SK-N-SH (cell line): ENCODE data around the gene SH3BP1. TPM values are rescaled to one million over a fixed set of nuclear protein-coding genes. Genes with fewer than 3 reads are reported as not detected.

Experiments used
- CTCF ChIA-PET: fragments of 300-600, 350-600 bp; formaldehyde crosslinking; extraction: SDS; loops from one replicate; lab custom pipeline; 2021; lab: Yijun Ruan, JAX
- POLR2A ChIA-PET: fragments of 350-600 bp; sonication (Branson Sonifier 250); formaldehyde crosslinking; extraction: SDS; loops from one replicate; lab custom pipeline; 2020; ENCODE audit warnings: antibody characterized with exemption, inconsistent platforms; lab: Yijun Ruan, JAX
- DNase-seq: peaks from one replicate; pipeline ENCODE4 v3.0.0; 2012
- H2AFZ ChIP-seq: fragments of 200-600 bp; sonication (generic); 2 replicates; pipeline ENCODE4 v1.8.1; 2016; ENCODE audit warnings: antibody characterized with exemption, mild to moderate bottlenecking, low read depth
- H3F3A ChIP-seq: fragments of 200-600 bp; sonication (generic); replicated peaks from 2 replicates; pipeline ENCODE3; 2016; ENCODE audit warnings: antibody characterized with exemption, mild to moderate bottlenecking; ENCODE audit not compliant: insufficient read depth
- H3K27ac ChIP-seq, 2 experiments: fragments of 200-500 bp in 1 of 2; fragments of 200-600 bp in 1 of 2; sonication (Bioruptor generic) in 1 of 2; sonication (generic), shearing (Covaris generic) in 1 of 2; 2 replicates each; pipeline versions ENCODE4 v1.5.1 to v1.6.1; 2014 to 2016; ENCODE audit warnings: low read depth in 2 of 2, inconsistent platforms in 1 of 2, low read length in 1 of 2, mild to moderate bottlenecking in 1 of 2, mixed read lengths in 1 of 2
- H3K27me3 ChIP-seq: fragments of 200-600 bp; sonication (generic), shearing (Covaris generic); 2 replicates; pipeline ENCODE4 v1.6.1; 2016; ENCODE audit warnings: mixed run types; ENCODE audit not compliant: insufficient read depth
- H3K36me3 ChIP-seq, 2 experiments: fragments of 200-500 bp in 1 of 2; fragments of 200-600 bp in 1 of 2; sonication (Bioruptor generic) in 1 of 2; sonication (generic) in 1 of 2; replicated peaks in 1 of 2; 2 replicates each; pipeline versions ENCODE3 to v1.5.1; 2014 to 2016; ENCODE audit warnings: low read length in 1 of 2, mild to moderate bottlenecking in 1 of 2; ENCODE audit not compliant: insufficient read depth in 2 of 2, control insufficient read depth in 1 of 2
- H3K4me1 ChIP-seq, 2 experiments: fragments of 200-500 bp in 1 of 2; fragments of 200-600 bp in 1 of 2; sonication (Bioruptor generic) in 1 of 2; sonication (generic), shearing (Covaris generic) in 1 of 2; 2 replicates each; pipeline versions ENCODE4 v1.5.1 to v1.6.1; 2014 to 2016; ENCODE audit warnings: low read depth in 1 of 2, low read length in 1 of 2, mixed run types in 1 of 2; ENCODE audit not compliant: insufficient read depth in 2 of 2, control insufficient read depth in 1 of 2
- H3K4me2 ChIP-seq: fragments of 200-600 bp; sonication (generic), shearing (Covaris generic); 2 replicates; pipeline ENCODE4 v1.6.1; 2017; ENCODE audit warnings: mixed run types
- H3K4me3 ChIP-seq, 2 experiments: fragments of 200-500 bp in 1 of 2; fragments of 200-600 bp in 1 of 2; sonication (Bioruptor generic) in 1 of 2; sonication (generic), shearing (Covaris generic) in 1 of 2; 2 replicates each; pipeline versions ENCODE4 v1.5.1 to v1.8.1; 2014 to 2016; ENCODE audit warnings: low read depth in 2 of 2, inconsistent platforms in 1 of 2, low read length in 1 of 2, mild to moderate bottlenecking in 1 of 2, mixed read lengths in 1 of 2, moderate library complexity in 1 of 2
- H3K79me2 ChIP-seq: fragments of 200-600 bp; sonication (generic); 2 replicates; pipeline ENCODE4 v1.8.1; 2017; ENCODE audit warnings: mild to moderate bottlenecking; ENCODE audit not compliant: insufficient read depth
- H3K9ac ChIP-seq: fragments of 200-600 bp; sonication (generic); 2 replicates; pipeline ENCODE4 v1.6.1; 2017; ENCODE audit warnings: mixed run types
- H3K9me2 ChIP-seq: fragments of 200-600 bp; sonication (generic); 2 replicates; pipeline ENCODE4 v1.6.1; 2017; ENCODE audit warnings: mixed run types
- H3K9me3 ChIP-seq: fragments of 200-600 bp; sonication (generic); 2 replicates; pipeline ENCODE4 v1.6.1; 2017; ENCODE audit warnings: mixed run types, mild to moderate bottlenecking, moderate library complexity
- H4K20me1 ChIP-seq: fragments of 200-600 bp; sonication (generic); 2 replicates; pipeline ENCODE4 v1.6.1; 2017; ENCODE audit warnings: mild to moderate bottlenecking, mixed run types; ENCODE audit not compliant: insufficient read depth
- CHD2 ChIP-seq: fragments of 150-350 bp; IDR thresholded peaks from 2 replicates; pipeline ENCODE4 v1.6.1; 2018; ENCODE audit warnings: low read length; ENCODE audit not compliant: partially characterized antibody
- CTCF ChIP-seq: fragments of 200-600 bp; sonication (generic); IDR thresholded peaks from 2 replicates; pipeline ENCODE4 v1.6.1; 2017; ENCODE audit warnings: antibody characterized with exemption, mild to moderate bottlenecking, moderate library complexity
- EP300 ChIP-seq, 2 experiments: IDR thresholded peaks; 2 replicates each; pipeline versions ENCODE4 v1.4.0 to v1.6.1; 2012; ENCODE audit warnings: borderline replicate concordance in 1 of 2, low read depth in 1 of 2, low read length in 1 of 2
- EZH2phosphoT487 ChIP-seq: fragments of 200-600 bp; sonication (generic); IDR thresholded peaks from 2 replicates; pipeline ENCODE4 v1.6.1; 2017; ENCODE audit warnings: low read depth, mixed run types, mild to moderate bottlenecking, antibody characterized with exemption, moderate library complexity, borderline replicate concordance
- FOXM1 ChIP-seq: IDR thresholded peaks from 2 replicates; pipeline ENCODE4 v1.4.0; 2012; ENCODE audit warnings: low read depth, mild to moderate bottlenecking
- GABPA ChIP-seq: IDR thresholded peaks from 2 replicates; pipeline ENCODE4 v1.4.0; 2012; ENCODE audit warnings: low read depth, mild to moderate bottlenecking
- GATA2 ChIP-seq: sonication (generic); formaldehyde crosslinking; IDR thresholded peaks from 2 replicates; pipeline ENCODE4 v1.5.0; 2020; ENCODE audit warnings: mild to moderate bottlenecking, missing genetic modification reagents
- MEF2A ChIP-seq: IDR thresholded peaks from 2 replicates; pipeline ENCODE4 v1.4.0; 2012; ENCODE audit warnings: low read depth, borderline replicate concordance
- MXI1 ChIP-seq: IDR thresholded peaks from 2 replicates; pipeline ENCODE4 v1.6.1; 2012; ENCODE audit warnings: mild to moderate bottlenecking, low read depth, low read length, improper control_type of control experiment
- RAD21 ChIP-seq: IDR thresholded peaks from 2 replicates; pipeline ENCODE4 v1.6.1; 2012; ENCODE audit warnings: mild to moderate bottlenecking, low read length
- REST ChIP-seq: IDR thresholded peaks from 2 replicates; pipeline ENCODE4 v1.6.1; 2012; ENCODE audit warnings: mild to moderate bottlenecking, low read depth, low read length, moderate library complexity
- SIN3A ChIP-seq: IDR thresholded peaks from 2 replicates; pipeline ENCODE4 v1.6.1; 2012; ENCODE audit warnings: low read depth, mild to moderate bottlenecking, low read length, moderate library complexity, borderline replicate concordance
- SMC3 ChIP-seq: IDR thresholded peaks from 2 replicates; pipeline ENCODE4 v1.6.1; 2012; ENCODE audit warnings: low read depth, low read length, improper control_type of control experiment
- TAF1 ChIP-seq: IDR thresholded peaks from 2 replicates; pipeline ENCODE4 v1.6.1; 2012; ENCODE audit warnings: low read depth, mild to moderate bottlenecking, low read length, moderate library complexity, borderline replicate concordance
- USF2 ChIP-seq: fragments of 150-350 bp; IDR thresholded peaks from 2 replicates; pipeline ENCODE4 v1.6.1; 2017; ENCODE audit warnings: antibody characterized with exemption, low read length, low read depth, borderline replicate concordance
- WGBS: methylation state at CpG from one replicate; pipeline ENCODE4 v1.1.6; 2017; ENCODE audit warnings: low lambda C conversion rate; 5-methylcytosine and 5-hydroxymethylcytosine counted together
- polyA plus RNA-seq, 3 experiments: library from polyadenylated mRNA; depleted of rRNA; stranded (reverse); fragments of >200 nt; gene quantifications; 2 replicates each; pipeline ENCODE4 v1.2.3, GENCODE V29; 2012

Gene SH3BP1
- polyA plus RNA-seq, 1 of the 3 experiments (the other 2 are of a cell fraction), result 8.9 TPM

GRCh38 chr22:37633625-37634416, 5.6 kb upstream of the SH3BP1 start (continued):
- no peak for TF ChIP-seq REST
- no peak; the same call in 1 of the 2 replicates for TF ChIP-seq TAF1
- TF ChIP-seq SIN3A, result no peak
- no peak; the same call in 1 of the 2 replicates for TF ChIP-seq RAD21
- TF ChIP-seq SMC3, result no peak; the same call in 1 of the 2 replicates
- TF ChIP-seq EZH2phosphoT487, result no peak
- TF ChIP-seq GABPA, result peak; percentile 43; the same call in 1 of the 2 replicates
- TF ChIP-seq CHD2, result peak; percentile 21
- no peak for TF ChIP-seq USF2
- no peak for TF ChIP-seq MEF2A
- TF ChIP-seq, all 33 proteins: peak for 11

GRCh38 chr22:37634417-37634924, 5.0 kb upstream of the SH3BP1 start:
- Histone ChIP-seq H3K27me3 (no peaks in the 10 kb centered on the region), H3K4me1 (peaks cover 23 to 54% of the 10 kb centered on the region in 2 experiments), H3K9me2 (no peaks in the 10 kb centered on the region), H3K9ac (peak overlapping the region; percentile 44; the same call in 1 of the 2 replicates), H3K27ac (peak overlapping the region; percentile 69 to 98), H2AFZ (peak overlapping the region; percentile 27), H3K4me2 (peak overlapping the region; percentile 71), H3K9me3 (no peaks in the 10 kb centered on the region), H3K4me3 (peak overlapping the region in 1 of 2 experiments; percentile 7; a peak in 1 of 4 replicates), H3K36me3 (peaks cover 0 to 13% of the 10 kb centered on the region in 2 experiments), H3F3A (peaks cover 14% of the 10 kb centered on the region), H4K20me1 (no peaks in the 10 kb centered on the region), H3K79me2 (no peaks in the 10 kb centered on the region)
- DNase-seq, result peak; percentile 68
- POLR2A ChIA-PET, result interaction anchor here (0.6 to 2.8 kb wide), 9 partner anchors 9 to 47 kb away, joined by 3 to 16 read pairs (median 6); partner anchors contain the start of genes GGA1 and PDXP
- WGBS, result 54% methylated on average over 7 of the region's 8 CpGs
- CTCF ChIA-PET, result interaction anchor here (0.8 to 34.3 kb wide), 18 partner anchors 9 to 374 kb away, joined by 3 to 898 read pairs (median 4); partner anchors contain the start of genes LGALS1, NOL12, PDXP and TRIOBP
- TF ChIP-seq GATA2 (CRISPR knock-in tag) (peak; percentile 58; the same call in 1 of the 2 replicates), CHD2 (no peak), MXI1 (peak; percentile 72), EP300 (IDR thresholded peaks at IDR 0.05; ENCODE audit: borderline replicate concordance in 1 of 2, low read depth in 1 of 2, low read length in 1 of 2) (peak in 1 of 2 experiments; percentile 26; a peak in 1 of 4 replicates), CTCF (peak; percentile 35), FOXM1 (no peak)
